H1 (cell line): ENCODE data around the gene FAM76A. TPM values are rescaled to one million over a fixed set of nuclear protein-coding genes. Genes with fewer than 3 reads are reported as not detected.

Source experiments
- CTCF ChIA-PET: fragments of 300-600 bp; sonication (Branson Sonifier 250); formaldehyde crosslinking; loops from one replicate; lab custom pipeline; 2021; ENCODE audit not compliant: partially characterized antibody; lab: Charles Lee
- POLR2A ChIA-PET: fragments of 300-600 bp; sonication (Branson Sonifier 250); formaldehyde crosslinking; loops from one replicate; lab custom pipeline; 2021; ENCODE audit warnings: inconsistent platforms; ENCODE audit not compliant: partially characterized antibody; lab: Charles Lee
- DNase-seq, 2 experiments: peaks; one replicate each; pipeline versions ENCODE4 v3.0.0 to v3.0.0-alpha.2; 2010 to 2022; ENCODE audit warnings: low spot score in 2 of 2, low read depth in 1 of 2, mixed read lengths in 1 of 2
- FAIRE-seq: peaks from 2 replicates; lab custom pipeline; 2011; peaks lifted over from hg19 to GRCh38; lab: Jason Lieb, UNC
- H2AFZ ChIP-seq: 2 replicates; pipeline ENCODE4 v1.8.1; 2012; ENCODE audit warnings: low read length, inconsistent platforms
- H2AK5ac ChIP-seq: 2 replicates; pipeline ENCODE4 v1.6.1; 2013; ENCODE audit warnings: low read depth, low read length
- H2BK120ac ChIP-seq: replicated peaks from 2 replicates; pipeline ENCODE3; 2013; ENCODE audit warnings: low read depth, low read length, inconsistent platforms
- H2BK12ac ChIP-seq: 2 replicates; pipeline ENCODE4 v1.6.1; 2013; ENCODE audit warnings: low read depth, low read length
- H2BK15ac ChIP-seq: 2 replicates; pipeline ENCODE4 v1.6.1; 2013; ENCODE audit warnings: low read length
- H2BK20ac ChIP-seq: 2 replicates; pipeline ENCODE4 v1.6.1; 2013; ENCODE audit warnings: low read length
- H2BK5ac ChIP-seq: 2 replicates; pipeline ENCODE4 v1.6.1; 2013; ENCODE audit warnings: low read depth, low read length
- H3K14ac ChIP-seq: 2 replicates; pipeline ENCODE4 v1.6.1; 2013; ENCODE audit warnings: inconsistent platforms; ENCODE audit not compliant: insufficient read length
- H3K18ac ChIP-seq: 2 replicates; pipeline ENCODE4 v1.6.1; 2013; ENCODE audit warnings: low read length; ENCODE audit errors: extremely low read depth
- H3K23ac ChIP-seq: 2 replicates; pipeline ENCODE4 v1.6.1; 2013; ENCODE audit warnings: inconsistent platforms; ENCODE audit not compliant: insufficient read length
- H3K23me2 ChIP-seq: 2 replicates; pipeline ENCODE4 v1.6.1; 2013; ENCODE audit warnings: low read depth, low read length
- H3K27ac ChIP-seq: 2 replicates; pipeline ENCODE4 v1.6.1; 2011; ENCODE audit warnings: low read depth, low read length, inconsistent platforms
- H3K27me3 ChIP-seq, 4 experiments: replicated peaks in 1 of 4; 1 replicate in 1 of 4; 2 replicates in 3 of 4; pipeline versions ENCODE4 v1.6.1 to v1.8.1; 2011 to 2013; ENCODE audit warnings: low read length in 3 of 4, mild to moderate bottlenecking in 3 of 4, inconsistent platforms in 2 of 4, mixed read lengths in 2 of 4, moderate library complexity in 1 of 4; ENCODE audit not compliant: control insufficient read depth in 3 of 4, insufficient read depth in 3 of 4; ENCODE audit errors: extremely low read depth in 1 of 4
- H3K36me3 ChIP-seq, 4 experiments: 2 replicates each; pipeline versions ENCODE4 v1.6.1 to v1.8.1; 2011 to 2013; ENCODE audit warnings: mild to moderate bottlenecking in 4 of 4, low read length in 3 of 4, moderate library complexity in 2 of 4, control low read depth in 1 of 4, inconsistent platforms in 1 of 4; ENCODE audit not compliant: insufficient read depth in 4 of 4, control insufficient read depth in 2 of 4
- H3K4ac ChIP-seq: replicated peaks from 2 replicates; pipeline ENCODE3; 2013; ENCODE audit warnings: low read length, low read depth, mixed read lengths, inconsistent platforms; ENCODE audit not compliant: insufficient read length
- H3K4me1 ChIP-seq, 4 experiments: replicated peaks in 1 of 4; 1 replicate in 1 of 4; 2 replicates in 3 of 4; pipeline versions ENCODE4 v1.6.1 to v1.8.1; 2011 to 2013; ENCODE audit warnings: low read length in 3 of 4, inconsistent platforms in 2 of 4, mixed read lengths in 1 of 4; ENCODE audit not compliant: insufficient read depth in 4 of 4, control insufficient read depth in 3 of 4
- H3K4me2 ChIP-seq, 2 experiments: 2 replicates each; pipeline versions ENCODE4 v1.6.1 to v1.8.1; 2011 to 2013; ENCODE audit warnings: low read depth in 2 of 2, low read length in 2 of 2, control low read depth in 1 of 2, inconsistent platforms in 1 of 2, mild to moderate bottlenecking in 1 of 2; ENCODE audit not compliant: insufficient read depth in 1 of 2
- H3K4me3 ChIP-seq, 4 experiments: fragments of 200-600, 300-600 bp in 1 of 4; sonication (generic), shearing (Covaris generic), sonication (Bioruptor Twin) in 1 of 4; 2 replicates each; pipeline versions ENCODE4 v1.5.1 to v1.8.1; 2011 to 2016; ENCODE audit warnings: low read length in 4 of 4, low read depth in 3 of 4, control low read depth in 2 of 4, inconsistent platforms in 2 of 4, mild to moderate bottlenecking in 2 of 4, mixed read lengths in 1 of 4, moderate library complexity in 1 of 4; ENCODE audit not compliant: insufficient read depth in 2 of 4; ENCODE audit errors: extremely low read depth in 1 of 4
- H3K56ac ChIP-seq: replicated peaks from 2 replicates; pipeline ENCODE3; 2013; ENCODE audit warnings: low read depth, mild to moderate bottlenecking, mixed read lengths, low read length, inconsistent platforms; ENCODE audit not compliant: insufficient read length
- H3K79me1 ChIP-seq: 2 replicates; pipeline ENCODE4 v1.6.1; 2013; ENCODE audit warnings: low read depth, low read length, control low read depth
- H3K79me2 ChIP-seq, 2 experiments: 2 replicates each; pipeline versions ENCODE4 v1.6.1 to v1.8.1; 2012 to 2013; ENCODE audit warnings: low read length in 2 of 2, mild to moderate bottlenecking in 2 of 2, inconsistent platforms in 1 of 2; ENCODE audit not compliant: insufficient read depth in 2 of 2, control insufficient read depth in 1 of 2
- H3K9ac ChIP-seq, 4 experiments: replicated peaks in 1 of 4; 1 replicate in 1 of 4; 2 replicates in 3 of 4; pipeline versions ENCODE4 v1.6.1 to v1.8.1; 2011 to 2013; ENCODE audit warnings: low read depth in 3 of 4, low read length in 3 of 4, control low read depth in 2 of 4, mild to moderate bottlenecking in 2 of 4, moderate library complexity in 2 of 4, inconsistent platforms in 1 of 4; ENCODE audit errors: extremely low read depth in 1 of 4
- H3K9me3 ChIP-seq, 2 experiments: 2 replicates each; pipeline versions ENCODE4 v1.6.1 to v1.8.1; 2012 to 2013; ENCODE audit warnings: mild to moderate bottlenecking in 2 of 2, moderate library complexity in 2 of 2, control low read depth in 1 of 2, inconsistent platforms in 1 of 2, low read depth in 1 of 2, low read length in 1 of 2, mixed read lengths in 1 of 2; ENCODE audit not compliant: insufficient read depth in 2 of 2
- H4K20me1 ChIP-seq, 2 experiments: replicated peaks in 1 of 2; 2 replicates each; pipeline versions ENCODE3 to v1.8.1; 2011 to 2013; ENCODE audit warnings: inconsistent platforms in 2 of 2, low read length in 2 of 2, mild to moderate bottlenecking in 1 of 2; ENCODE audit not compliant: insufficient read depth in 2 of 2, control insufficient read depth in 1 of 2
- H4K5ac ChIP-seq: 2 replicates; pipeline ENCODE4 v1.6.1; 2013; ENCODE audit warnings: low read length, low read depth, mixed read lengths, inconsistent platforms; ENCODE audit not compliant: insufficient read length
- H4K8ac ChIP-seq: 2 replicates; pipeline ENCODE4 v1.8.0; 2013; ENCODE audit warnings: mild to moderate bottlenecking, moderate library complexity, low read length, inconsistent platforms; ENCODE audit not compliant: insufficient read depth; ENCODE audit errors: extremely low read depth
- H4K91ac ChIP-seq: replicated peaks from 2 replicates; pipeline ENCODE3; 2013; ENCODE audit warnings: low read length, mixed read lengths, inconsistent platforms; ENCODE audit not compliant: insufficient read length
- CBX8 ChIP-seq: fragments of 300-800, 300-1000 bp; sonication (generic); IDR thresholded peaks from 2 replicates; pipeline ENCODE4 v1.7.1; 2016; ENCODE audit warnings: low read depth, low read length, borderline replicate concordance
- SRF ChIP-seq: IDR thresholded peaks from 2 replicates; pipeline ENCODE4 v1.6.1; 2011; ENCODE audit warnings: mild to moderate bottlenecking, low read depth, low read length, moderate library complexity
- WGBS, 2 experiments: shearing (Covaris generic) in 1 of 2; methylation state at CpG; one replicate each; pipeline versions ENCODE4 v1.1.6 to v1.1.7; 2013 to 2015; ENCODE audit warnings: low lambda C conversion rate in 2 of 2, mixed read lengths in 2 of 2, inconsistent platforms in 1 of 2, low coverage in 1 of 2, missing lambda C conversion rate in 1 of 2; ENCODE audit not compliant: insufficient replicate concordance in 2 of 2, insufficient coverage in 1 of 2, insufficient read length in 1 of 2; ENCODE audit errors: extremely low coverage in 1 of 2, missing lambda C conversion rate in 1 of 2; 5-methylcytosine and 5-hydroxymethylcytosine counted together
- polyA plus RNA-seq, 7 experiments: library from polyadenylated mRNA; depleted of rRNA in 3 of 7; stranded (reverse) in 5 of 7; unstranded in 2 of 7; fragments of >200 nt in 5 of 7; fragments of 200-250 nt in 2 of 7; gene quantifications; 1 replicate in 5 of 7; 2 replicates in 1 of 7; 4 replicates in 1 of 7; pipeline versions ENCODE4 v1.2.1 to v1.2.3, GENCODE V29; 2011 to 2013; ENCODE audit warnings: missing spikeins in 2 of 7, mixed read lengths in 2 of 7
- total RNA-seq: library from RNA; stranded (reverse); fragmentation: NEBNext Ultra II Directional; extraction: Animal tissue kit (Norgen Biotek cat#: 25700); gene quantifications from 2 replicates; pipeline ENCODE4 v1.2.1, GENCODE V29; 2021

The FAM76A gene
- total and polyA plus RNA-seq, 2 of the 8 experiments (the other 6 are each of a cell fraction or from before 2014, with no cell fraction given): 3.4 to 16.2 TPM

GRCh38 chr1:27713869-27714513 lies 11.8 kb upstream of the FAM76A start:
- Histone ChIP-seq H3K9me3 (peaks cover 0 to 3% of the 10 kb centered on the region in 2 experiments; a peak in 2 of 4 replicates), H3K4ac (no peak overlapping the region), H4K91ac (no peak overlapping the region), H3K36me3 (no peaks in the 10 kb centered on the region), H4K5ac (no peak overlapping the region), H3K4me2 (no peak overlapping the region), H3K56ac (no peak overlapping the region), H2BK15ac (no peak overlapping the region), H3K4me1 (peaks cover 0 to 6% (median 1%) of the 10 kb centered on the region in 4 experiments; a peak in 1 of 7 replicates), H2BK5ac (no peak overlapping the region; the same call in 1 of the 2 replicates), H3K27ac (no peak overlapping the region), H3K23me2 (no peaks in the 10 kb centered on the region; the same call in 1 of the 2 replicates), H2AK5ac (no peak overlapping the region), H3K79me1 (no peaks in the 10 kb centered on the region), H4K20me1 (no peaks in the 10 kb centered on the region), H2BK12ac (no peak overlapping the region), H3K14ac (no peak overlapping the region), H2AFZ (peak overlapping the region; percentile 92; the same call in 1 of the 2 replicates), H2BK20ac (no peak overlapping the region), H3K4me3 (no peak overlapping the region), H3K79me2 (no peaks in the 10 kb centered on the region), H3K9ac (peak overlapping the region in 1 of 4 experiments; percentile 7; a peak in 1 of 7 replicates), H2BK120ac (no peak overlapping the region), H3K18ac (no peak overlapping the region), H4K8ac (no peak overlapping the region), H3K27me3 (no peaks in the 10 kb centered on the region), H3K23ac (no peak overlapping the region)
- WGBS, 2 experiments: 100% methylated on average over 3 of the region's 3 CpGs; no CpG with 5 or more reads in 1 of the 2 experiments
- FAIRE-seq (no peak), DNase-seq (no peak)
- CTCF ChIA-PET: interaction anchor here (1.8 kb wide), 1 partner anchor 45 kb away, joined by 4 read pairs; no protein-coding TSS in a partner anchor
- POLR2A ChIA-PET: interaction anchor here (0.8 to 2.2 kb wide), 3 partner anchors 11 to 42 kb away, joined by 3 to 6 read pairs (median 4); partner anchors contain the start of genes FAM76A and IFI6
- TF ChIP-seq CBX8 (no peak), SRF (no peak)
